Bone marrow (tissue), 2 donors: ENCODE measurements around the gene TGOLN2.
"Not testable (repeated sequence)": the region's sequence is repeated elsewhere in the genome, so short reads cannot be mapped to it uniquely, and the experiment has no call there.

Experiments used
- DNase-seq, 2 donors: peaks; one replicate each; lab custom pipeline; 2025; lab: John Stamatoyannopoulos, UW

The TGOLN2 gene

DNA sequence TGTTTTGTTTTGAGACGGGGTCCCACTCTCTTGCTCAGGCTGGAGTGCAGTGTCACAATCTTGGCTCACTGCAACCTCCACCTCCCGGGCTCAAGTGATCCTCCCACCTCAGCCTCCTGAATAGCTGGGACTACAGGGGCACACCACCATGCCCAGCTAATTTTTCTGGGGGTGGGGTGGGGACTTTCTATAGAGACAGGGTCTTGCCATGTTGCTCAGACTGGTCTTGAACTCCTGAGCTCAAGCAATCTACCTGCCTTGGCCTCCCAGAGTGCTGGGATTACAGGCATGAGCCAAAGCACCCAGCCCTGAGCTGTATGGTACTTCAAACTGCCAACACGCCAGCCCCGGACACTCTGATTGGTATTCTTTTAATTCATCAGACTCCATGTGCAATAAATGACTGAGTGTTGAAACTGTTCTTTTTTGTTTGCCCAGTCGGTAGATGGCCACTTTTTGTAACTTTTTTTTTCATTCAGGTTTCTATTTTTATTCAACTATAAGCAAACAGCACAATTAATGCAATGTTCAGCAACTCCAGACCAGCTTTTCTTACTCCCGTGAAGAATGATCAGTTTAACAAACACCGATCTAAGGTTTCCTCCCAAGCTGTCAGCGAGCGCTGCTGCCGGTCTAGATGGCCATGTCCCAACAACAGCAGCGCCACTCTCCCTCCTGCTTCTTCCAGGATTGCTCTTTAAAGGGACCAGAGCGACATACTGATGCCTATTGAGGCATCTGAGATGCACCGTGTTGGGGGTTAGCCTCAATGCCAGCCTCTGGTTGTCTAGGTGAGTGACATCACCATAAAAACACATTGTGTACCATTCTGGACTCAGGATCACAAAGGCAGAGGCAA is 12.5 kb upstream of the TGOLN2 start:
- no peak for DNase-seq

DNA sequence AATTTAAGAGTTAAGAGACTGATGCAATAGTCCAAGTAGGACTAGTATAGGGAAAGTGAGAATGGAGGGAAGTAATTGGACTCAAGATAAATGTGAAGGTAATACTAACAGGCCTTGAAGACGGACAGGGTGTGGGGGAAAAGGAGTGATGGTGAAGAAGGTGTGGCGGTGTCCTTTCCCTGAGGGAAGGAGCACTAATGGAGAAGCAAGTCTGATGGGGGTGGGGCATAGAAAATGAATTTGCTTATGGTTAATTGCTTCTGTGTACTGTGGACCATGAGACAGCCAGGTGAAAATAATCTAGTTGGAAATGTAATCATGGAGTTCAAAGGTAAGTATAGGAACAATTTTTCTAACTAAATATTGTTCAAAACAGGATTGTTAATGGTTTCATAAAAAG is 7.1 kb upstream of the TGOLN2 start:
- no peak for DNase-seq

DNA sequence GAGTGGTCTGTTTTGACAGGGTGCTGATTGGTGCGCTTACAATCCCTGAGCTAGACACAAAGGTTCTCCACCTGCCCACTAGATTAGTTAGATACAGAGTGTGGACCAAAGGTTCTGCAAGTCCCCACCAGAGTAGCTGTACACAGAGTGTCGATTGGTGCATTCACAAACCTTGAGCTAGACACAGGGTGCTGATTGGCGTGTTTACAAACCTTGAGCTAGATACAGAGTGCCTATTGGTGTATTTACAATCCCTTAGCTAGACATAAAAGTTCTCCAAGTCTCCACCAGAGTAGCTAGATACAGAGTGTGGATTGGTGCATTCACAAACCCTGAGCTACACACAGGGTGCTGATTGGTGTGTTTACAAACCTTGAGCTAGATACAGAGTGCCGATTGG is 6.1 kb upstream of the TGOLN2 start:
- DNase-seq: not testable (repeated sequence)

DNA sequence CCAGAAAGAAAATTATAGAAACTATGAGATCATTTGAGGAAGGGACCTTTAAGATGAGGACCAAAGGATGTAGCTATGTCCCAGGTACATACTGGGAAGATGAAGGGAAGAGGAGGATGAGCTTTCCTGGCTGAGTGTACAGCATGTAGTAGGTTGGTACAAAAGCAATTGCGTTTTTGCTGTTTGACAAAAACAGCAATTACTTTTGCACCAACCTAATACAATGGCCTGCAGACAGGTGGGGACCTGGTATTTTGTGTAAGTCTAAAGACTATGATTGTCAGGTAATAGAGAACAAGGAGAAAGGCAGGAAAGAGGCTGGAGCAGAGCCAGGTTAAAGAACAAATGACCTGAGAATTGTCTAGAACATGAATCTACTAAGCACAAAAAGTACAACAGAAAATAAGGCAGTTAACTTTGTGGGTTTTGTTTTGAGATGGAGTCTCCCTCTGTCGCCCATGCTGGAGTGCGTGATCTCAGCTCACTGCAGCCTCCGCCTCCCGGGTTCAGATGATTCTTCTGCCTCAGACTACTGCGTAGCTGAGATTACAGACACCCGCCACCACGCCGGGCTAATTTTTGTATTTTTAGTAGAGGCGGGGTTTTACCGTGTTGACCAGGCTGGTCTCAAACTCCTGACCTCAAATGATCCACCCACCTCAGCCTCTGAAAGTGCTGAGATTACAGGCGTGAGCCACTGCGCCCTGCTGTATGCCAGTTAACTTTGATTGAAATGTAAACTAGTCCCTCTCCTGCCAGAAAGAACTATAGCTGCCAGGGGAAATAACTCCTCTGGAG is 3.2 kb upstream of the TGOLN2 start:
- DNase-seq: no peak

DNA sequence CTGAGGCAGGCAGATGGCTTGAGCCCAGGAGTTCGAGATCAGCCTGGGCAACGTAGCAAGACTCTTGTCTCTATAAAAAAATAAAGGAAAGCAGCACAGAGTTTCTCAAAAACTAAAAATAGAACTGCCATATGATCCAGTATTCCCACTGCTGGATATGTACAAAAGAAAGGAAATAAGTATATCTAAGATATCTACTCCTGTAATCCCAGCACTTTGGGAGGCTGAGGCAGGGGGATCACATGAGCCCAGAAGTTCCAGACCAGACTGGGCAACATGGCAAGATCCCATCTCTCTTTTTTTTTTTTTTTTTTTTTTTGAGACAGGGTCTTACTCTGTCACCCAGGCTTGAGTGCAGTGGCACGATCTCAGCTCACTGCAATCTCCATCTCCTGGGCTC is 1.9 kb upstream of the TGOLN2 start:
- not testable (repeated sequence) for DNase-seq

DNA sequence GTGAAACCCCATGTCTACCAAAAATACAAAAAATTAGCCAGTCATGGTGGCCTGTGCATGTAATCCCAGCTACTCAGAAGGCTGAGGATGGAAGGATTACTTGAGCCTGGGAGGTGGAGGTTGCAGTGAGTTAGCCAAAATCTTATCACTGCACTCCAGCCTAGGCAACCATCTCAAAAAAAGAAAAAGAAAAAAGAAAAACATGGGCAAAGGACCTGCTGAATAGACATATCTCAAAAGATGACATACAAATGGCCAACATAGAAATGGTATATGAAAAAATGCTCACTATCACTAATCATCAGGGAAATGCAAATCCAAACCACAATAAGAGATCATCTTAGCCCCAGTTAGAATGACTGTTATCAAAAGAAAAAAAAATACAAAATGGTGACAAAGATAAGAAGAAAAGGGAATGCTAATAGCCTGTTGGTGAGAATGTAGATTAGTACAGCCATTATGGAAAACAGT is 1.4 kb upstream of the TGOLN2 start:
- DNase-seq: no peak

DNA sequence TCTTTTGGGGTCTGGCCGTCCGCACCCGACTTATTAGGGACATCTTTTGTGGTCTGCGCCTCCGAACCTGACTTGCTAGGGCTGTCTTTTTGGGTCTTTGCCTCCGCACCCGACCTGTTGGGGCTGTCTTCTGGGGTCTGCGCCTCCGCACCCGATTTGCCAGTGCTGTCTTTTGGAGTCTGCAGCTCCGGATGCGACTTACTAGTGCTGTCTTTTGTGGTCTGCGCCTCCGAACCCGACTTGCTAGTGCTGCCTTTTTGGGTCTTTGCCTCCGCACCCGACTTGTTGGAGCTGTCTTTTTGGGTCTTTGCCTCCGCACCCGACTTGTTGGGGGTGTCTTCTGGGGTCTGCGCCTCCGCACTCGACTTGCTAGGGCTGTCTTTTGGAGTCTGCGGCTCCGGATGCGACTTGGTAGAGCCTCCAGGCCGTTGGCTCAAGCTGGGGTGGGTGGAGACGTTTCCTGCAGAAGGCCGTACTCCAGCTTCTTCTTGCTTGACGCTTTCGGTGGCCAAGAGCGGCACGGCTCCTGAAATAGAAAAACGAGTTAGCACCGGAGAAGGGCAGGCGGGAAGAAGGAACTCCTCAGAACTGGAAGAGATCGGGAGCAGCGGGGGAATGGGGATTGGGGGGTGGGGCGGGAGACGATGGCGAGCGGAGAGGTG is 498 bp downstream of the TGOLN2 start:
- DNase-seq: peak in 1 of 2 donors; percentile 43

DNA sequence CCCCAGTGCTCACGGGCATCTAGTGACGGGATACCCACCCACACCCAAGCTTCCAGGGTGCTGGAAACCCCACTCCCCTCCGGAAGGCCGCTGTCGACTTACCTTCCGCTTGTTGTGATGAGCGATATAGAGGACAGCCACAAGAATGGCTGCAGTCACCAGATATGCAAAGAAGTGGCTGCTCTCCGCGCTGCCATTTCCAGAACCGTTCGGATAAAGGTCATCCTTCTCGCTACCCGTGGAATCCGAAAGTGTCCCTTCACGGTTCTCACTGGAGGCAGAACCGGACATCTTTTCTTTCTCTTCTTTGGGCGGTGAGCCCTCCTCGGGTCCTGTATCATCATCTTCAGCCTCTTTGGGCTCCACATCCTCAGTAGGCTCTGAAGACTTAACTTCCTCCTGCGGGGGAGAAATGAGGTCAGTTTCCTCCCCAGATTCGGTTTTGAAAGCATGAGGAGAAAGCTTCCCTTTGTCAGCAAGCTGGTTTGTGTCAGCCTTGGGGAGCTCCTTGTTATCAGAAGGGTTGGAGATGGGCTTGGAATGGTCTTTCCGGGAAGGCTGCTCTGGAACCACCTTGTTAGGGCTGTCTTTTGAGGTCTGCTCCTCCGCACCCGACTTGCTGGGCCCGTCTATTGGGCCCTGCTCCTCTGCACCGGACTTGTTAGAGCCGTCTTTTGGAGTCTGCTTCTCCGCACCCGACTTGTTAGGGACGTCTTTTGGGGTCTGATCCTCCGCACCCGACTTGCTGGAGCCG is 1.2 kb downstream of the TGOLN2 start:
- DNase-seq: peak; percentile 43 to 61

DNA sequence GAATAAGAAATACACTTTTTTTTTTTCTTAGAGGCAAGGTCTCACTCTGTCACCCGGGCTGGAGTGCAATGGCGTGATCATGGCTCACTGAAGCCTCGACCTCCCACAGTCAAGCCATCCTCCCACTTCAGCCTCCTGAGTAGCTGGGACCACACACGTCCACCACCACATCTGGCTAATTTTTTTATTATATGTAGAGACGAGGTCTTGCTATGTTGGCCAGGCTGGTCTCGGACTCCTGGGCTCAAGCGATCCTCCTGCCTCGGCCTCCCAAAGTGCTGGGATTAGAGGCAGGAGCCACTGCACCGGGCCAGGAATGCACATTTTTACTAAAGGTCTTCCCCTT is 2.4 kb downstream of the TGOLN2 start:
- no peak for DNase-seq

DNA sequence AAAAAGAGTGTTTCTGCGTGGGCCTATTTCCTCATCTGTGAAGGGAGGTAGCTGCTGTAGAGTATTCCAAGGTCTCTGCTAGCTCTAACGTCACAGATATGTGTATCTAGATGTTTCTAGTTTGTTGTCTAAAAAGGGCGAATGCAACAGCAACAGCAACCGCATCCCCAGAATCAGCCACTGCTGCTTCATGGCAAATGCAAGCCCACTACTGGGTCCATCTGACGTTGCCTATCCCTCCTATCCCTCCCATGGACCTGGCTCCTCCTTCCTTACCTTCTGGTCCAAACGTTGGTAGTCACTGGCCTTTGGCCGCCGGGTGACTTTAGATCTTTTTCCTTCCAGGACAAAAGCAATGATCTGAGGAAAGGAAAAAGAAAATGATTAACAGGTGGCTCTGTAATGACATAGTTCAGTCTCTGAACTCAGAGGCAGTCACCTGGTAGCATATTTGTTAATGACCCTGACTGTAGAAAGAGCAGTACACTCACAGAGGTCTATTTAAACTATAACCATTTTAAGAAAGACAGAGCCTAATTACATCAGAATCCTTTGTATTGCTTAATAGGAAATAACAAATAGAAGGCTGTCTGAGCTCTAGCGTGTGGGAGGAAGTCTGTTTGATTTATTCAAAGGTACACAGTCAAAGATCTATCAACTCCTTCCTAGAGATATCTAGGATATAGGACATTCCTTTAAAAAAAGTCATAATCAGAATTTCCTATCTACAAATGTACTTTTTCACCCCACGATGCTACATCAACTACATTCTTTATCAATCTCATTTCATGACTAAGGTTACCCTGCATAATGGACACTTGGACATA is 2.9 kb downstream of the TGOLN2 start:
- no peak for DNase-seq

DNA sequence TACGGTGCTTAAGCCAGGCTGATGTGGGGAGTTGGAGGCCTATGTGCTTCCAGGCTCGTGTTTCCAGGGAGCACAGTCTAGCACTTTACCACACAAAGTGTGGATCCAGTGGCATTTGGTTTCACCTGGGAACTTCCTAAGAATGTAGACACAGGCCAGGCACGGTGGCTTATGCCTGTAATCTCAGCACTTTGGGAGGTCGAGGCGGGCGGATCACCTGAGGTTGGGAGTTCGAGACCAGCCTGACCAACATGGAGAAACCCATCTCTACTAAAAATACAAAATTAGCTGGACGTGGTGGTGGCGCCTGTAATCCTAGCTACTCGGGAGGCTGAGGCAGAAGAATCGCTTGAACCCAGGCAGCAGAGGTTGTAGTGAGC is 3.8 kb downstream of the TGOLN2 start:
- not testable (repeated sequence) for DNase-seq

DNA sequence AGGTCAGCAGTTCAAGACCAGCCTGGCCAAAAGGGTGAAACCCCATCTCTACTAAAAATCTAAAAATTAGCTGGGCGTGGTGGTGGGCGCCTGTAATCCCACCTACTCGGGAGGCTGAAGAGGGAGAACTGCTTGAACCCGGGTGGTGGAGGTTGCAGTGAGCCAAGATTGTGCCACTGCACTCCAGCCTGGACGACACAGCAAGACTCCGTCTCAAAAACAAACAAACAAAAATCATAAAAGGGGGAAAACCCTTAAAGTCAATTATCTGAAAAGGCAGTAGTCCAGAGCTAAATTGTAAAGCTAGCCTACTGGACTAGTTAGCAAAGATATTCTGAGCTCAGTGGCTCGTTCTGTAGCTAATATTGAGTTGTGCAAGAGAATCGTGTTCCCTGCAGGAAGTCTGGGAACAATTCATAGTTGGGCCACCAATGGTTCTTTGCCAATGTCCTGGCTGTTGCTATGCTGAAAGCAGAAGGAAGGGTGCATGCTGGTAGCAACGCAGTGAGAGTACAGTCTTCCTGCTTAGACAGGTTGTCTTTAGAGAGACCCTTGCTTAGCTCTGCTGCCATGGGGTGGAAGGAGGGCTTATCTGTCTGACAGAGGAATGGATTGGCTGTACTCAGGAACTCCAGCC is 4.3 kb downstream of the TGOLN2 start:
- DNase-seq: no peak

DNA sequence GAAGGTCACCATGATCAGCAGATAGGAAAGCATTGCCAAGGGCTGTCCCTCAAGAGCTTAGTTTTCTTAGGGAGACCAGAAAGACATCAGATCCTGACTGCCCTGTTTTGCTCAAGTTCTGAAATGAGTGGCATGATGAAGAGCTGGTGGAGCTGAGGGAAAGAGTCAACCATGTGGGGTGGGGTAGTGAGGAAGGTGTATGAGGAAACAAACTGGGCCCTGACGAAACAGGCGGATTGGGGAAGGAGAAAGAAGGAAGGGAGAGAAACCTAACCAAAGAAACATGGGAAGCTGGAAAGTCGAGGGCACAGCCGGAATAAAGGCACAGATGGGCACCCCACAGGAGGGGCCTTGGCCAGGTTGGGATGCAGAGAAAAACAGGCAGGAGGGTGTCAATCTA is 8.0 kb downstream of the TGOLN2 start:
- no peak for DNase-seq

DNA sequence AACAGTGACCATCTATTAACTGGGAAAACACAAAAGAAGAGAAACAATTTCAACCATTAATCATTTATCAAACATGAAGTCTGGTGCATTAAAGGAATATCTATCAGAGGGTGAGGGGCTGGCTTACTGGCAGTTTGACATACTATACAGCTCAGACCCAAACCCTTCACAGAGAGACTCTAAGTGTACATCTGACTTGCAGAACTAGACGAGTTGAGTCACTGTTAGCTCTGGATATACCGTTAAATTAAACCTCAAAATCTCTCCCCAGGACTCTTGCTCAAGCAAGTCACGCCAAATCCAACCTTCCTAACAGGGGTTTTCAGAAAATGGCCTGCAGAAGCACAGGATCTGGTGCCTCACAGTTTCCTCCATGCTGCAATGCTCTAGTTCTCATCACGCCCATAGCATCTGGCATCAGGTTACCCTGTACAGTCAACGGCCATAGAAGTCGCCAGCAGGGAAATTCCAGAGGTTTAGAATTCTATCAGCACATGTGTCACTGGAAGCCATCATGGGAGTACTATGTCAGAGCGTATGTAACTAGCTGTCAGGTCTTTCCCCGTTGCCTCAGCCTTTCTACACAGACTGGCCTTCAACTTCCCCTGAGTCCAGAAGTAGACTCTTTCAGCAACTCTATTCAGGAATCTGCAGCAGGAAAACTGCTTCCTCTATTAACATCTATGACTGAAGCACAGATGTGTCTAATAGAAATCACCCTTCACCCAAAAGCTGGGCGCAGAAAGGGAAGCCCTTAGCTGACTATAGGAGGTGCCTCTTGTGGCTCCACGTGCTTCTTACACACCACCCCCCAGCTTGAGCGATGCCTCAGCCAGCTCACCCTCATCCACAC is 9.3 kb downstream of the TGOLN2 start:
- no peak for DNase-seq

DNA sequence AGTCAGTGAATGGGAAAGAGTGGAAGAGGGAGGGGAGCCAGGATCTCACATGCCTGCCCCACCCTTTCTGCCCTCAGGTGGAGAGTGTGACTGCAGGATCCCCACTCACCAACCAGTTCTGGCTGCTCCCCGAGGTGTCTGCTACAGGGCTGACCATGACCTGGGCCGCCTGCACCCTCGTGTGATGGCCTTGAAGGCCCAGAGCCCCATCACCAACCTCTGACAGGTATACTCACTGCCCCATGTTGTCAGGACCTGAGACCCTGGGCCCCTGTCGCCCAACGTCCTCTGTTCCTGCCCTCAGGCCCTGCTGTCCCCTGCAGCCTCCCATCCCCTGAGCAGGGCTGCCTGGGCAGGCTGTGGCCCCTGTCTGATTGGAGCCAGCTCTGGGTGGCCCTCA is 11.9 kb downstream of the TGOLN2 start:
- not testable (repeated sequence) for DNase-seq

DNA sequence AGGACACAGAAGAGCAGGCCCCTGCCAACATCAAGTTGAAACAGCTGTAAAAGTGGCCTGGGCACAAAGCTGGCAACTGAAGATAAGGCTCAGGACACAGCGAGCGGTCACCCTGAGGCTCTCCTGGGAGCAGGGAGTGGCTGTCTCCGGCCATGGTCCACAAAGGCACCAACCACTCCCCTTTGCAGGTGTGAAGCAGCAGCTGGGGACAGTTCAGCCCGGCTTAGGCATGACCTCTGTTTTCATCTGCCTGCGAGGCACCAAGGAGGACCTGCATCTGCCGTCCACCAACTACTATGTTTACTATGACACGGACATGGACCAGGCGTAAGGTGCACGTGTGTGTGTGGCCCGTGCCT is 12.9 kb downstream of the TGOLN2 start:
- no peak for DNase-seq

DNA sequence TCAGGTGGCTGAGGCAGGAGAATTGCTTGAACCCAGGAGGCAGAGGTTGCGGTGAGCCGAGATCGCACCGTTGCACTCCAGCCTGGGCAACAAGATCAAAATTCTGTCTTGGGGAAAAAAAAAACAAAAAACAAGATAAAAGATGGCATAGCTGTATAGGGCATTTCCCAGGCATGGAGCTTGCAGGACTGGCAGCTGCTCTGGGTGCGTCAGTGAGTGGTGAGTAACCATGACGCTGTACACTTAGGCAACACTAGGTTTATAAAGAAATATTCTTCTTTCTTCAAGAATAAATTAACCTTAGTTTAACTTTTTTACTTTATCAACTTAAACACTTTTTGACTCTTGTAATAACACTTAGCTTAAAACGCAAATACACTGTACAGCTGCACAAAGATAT is 15.4 kb downstream of the TGOLN2 start:
- DNase-seq: no peak

DNA sequence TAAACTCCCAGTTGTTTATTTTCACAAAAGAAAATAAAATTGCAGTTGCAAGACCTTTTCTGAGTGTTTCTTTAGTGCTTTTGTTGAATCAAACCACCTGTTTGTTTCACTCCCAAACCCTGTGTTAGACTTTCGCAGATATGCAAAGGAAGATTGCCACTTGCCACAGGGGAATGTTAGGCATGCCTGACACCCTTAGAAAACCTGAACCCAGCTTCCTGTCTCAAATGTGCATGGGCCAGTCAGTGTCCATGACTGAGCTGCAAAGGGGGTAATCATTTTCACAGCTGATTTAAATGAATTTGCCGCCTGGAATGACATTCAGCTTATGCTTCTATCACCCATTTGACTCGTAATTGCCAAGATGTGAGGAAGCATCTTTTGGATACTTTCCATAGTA is 17.5 kb downstream of the TGOLN2 start:
- no peak for DNase-seq

DNA sequence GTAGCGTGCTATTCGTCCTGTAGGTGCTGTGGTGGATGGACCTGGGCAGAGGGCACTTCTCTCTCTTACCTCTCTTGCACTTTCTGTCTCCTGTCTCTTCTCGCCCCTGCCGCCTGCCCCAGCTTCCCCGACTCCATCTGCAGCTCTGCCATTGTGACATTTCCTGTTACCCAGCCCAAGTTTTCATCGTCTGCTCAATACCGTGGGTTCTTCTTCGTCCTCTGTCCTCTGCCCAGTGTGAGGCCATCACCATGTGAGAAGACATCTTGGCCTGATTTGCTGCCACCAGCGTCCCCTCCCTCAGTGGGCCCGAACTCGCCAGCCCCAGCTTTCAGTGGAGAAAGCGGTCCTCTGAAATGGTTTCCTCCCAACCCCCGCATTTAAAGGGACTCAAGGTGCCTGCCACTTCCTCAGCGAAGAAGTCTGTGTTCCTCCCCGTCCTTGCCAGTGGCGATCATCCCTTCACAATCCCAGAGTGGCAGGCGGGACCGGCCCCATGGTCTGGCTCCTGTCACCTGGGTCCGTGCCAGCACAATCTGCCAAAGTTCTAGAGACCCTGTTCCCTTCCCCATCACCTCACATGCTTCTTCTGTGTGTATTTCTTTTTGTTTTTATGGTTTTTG is 18.0 kb downstream of the TGOLN2 start:
- no peak for DNase-seq
